ENCODE data around the gene FAM110D.

FAM110D gene

GRCh38 chr1:26200413-26200812, 41.5 kb downstream of the FAM110D start:
- H3K4me3 ChIP-seq (ENCODE audit: control insufficient read depth, low read depth, low read length): no peak overlapping the region
- no peak for DNase-seq (ENCODE audit: low read depth)
- TF ChIP-seq, protein P1, sequence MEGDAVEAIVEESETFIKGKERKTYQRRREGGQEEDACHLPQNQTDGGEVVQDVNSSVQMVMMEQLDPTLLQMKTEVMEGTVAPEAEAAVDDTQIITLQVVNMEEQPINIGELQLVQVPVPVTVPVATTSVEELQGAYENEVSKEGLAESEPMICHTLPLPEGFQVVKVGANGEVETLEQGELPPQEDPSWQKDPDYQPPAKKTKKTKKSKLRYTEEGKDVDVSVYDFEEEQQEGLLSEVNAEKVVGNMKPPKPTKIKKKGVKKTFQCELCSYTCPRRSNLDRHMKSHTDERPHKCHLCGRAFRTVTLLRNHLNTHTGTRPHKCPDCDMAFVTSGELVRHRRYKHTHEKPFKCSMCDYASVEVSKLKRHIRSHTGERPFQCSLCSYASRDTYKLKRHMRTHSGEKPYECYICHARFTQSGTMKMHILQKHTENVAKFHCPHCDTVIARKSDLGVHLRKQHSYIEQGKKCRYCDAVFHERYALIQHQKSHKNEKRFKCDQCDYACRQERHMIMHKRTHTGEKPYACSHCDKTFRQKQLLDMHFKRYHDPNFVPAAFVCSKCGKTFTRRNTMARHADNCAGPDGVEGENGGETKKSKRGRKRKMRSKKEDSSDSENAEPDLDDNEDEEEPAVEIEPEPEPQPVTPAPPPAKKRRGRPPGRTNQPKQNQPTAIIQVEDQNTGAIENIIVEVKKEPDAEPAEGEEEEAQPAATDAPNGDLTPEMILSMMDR (conservative IDR thresholded peaks at IDR 0.05; ENCODE audit: control insufficient read depth, insufficient read depth, low read depth, low read length): no peak

DNA sequence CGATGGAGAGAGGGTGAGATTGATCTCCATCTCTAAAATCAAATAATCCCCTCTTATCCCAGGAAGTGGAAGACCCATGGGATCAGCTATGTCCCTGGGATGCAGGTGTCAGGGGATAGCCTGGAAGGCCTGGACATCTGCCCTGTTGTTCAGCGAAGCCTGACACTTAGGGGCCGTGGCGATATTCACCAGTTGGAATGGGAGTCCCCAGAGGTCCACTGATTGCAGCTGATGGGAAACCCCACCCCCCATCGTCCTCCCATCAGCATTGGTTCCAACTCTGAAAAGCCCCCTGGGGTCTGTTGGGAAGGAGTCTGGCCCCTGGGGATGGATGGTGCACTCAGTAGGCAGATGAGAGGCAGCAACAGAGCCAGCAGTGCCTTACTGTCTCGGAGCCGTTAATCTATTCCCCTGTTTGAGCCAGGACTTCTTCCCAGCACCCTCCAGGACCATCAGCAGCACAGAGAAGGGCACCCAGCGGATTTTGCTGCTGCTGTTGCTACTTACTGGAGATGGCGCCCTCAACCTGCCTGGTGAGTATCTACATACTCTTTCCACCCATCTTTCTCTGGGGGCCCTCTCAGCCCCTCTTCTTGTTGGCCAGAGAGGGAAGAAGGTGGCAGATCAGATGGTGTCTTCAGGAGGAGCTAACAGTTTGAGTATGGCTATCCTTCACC, 44.9 kb downstream of the FAM110D start:
- TF ChIP-seq, protein P1 (conservative IDR thresholded peaks at IDR 0.05; ENCODE audit: control insufficient read depth, insufficient read depth, low read depth, low read length): no peak
- no peak for DNase-seq (ENCODE audit: low read depth)
- H3K4me3 ChIP-seq (ENCODE audit: control insufficient read depth, low read depth, low read length): no peak overlapping the region

GRCh38 chr1:26210147-26210870, 51.4 kb downstream of the FAM110D start:
- H3K4me3 ChIP-seq (ENCODE audit: control insufficient read depth, low read depth, low read length): no peak overlapping the region
- TF ChIP-seq, protein P1 (conservative IDR thresholded peaks at IDR 0.05; ENCODE audit: control insufficient read depth, insufficient read depth, low read depth, low read length): no peak
- no peak for DNase-seq (ENCODE audit: low read depth)

DNA sequence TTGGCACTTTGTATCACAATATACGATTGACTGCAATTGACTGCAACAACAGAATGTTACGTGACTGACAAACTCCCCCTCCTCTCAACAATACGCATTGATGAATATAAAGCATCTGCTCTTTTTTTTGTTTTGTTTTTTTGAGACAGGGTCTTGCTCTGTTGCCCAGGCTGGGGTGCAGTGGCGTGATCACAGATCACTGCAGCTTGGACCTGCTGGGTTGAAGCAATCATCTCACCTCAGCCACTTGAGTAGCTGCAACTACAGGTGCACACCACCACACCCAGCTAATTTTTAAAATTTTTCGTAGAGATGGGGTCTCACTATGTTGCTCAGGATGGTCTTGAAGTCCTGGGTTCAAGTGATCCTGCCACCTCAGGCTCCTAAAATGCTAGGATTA, 53.8 kb downstream of the FAM110D start:
- TF ChIP-seq, protein P1 (conservative IDR thresholded peaks at IDR 0.05; ENCODE audit: control insufficient read depth, insufficient read depth, low read depth, low read length): no peak
- no peak overlapping the region for H3K4me3 ChIP-seq (ENCODE audit: control insufficient read depth, low read depth, low read length)
- no peak for DNase-seq (ENCODE audit: low read depth)

DNA sequence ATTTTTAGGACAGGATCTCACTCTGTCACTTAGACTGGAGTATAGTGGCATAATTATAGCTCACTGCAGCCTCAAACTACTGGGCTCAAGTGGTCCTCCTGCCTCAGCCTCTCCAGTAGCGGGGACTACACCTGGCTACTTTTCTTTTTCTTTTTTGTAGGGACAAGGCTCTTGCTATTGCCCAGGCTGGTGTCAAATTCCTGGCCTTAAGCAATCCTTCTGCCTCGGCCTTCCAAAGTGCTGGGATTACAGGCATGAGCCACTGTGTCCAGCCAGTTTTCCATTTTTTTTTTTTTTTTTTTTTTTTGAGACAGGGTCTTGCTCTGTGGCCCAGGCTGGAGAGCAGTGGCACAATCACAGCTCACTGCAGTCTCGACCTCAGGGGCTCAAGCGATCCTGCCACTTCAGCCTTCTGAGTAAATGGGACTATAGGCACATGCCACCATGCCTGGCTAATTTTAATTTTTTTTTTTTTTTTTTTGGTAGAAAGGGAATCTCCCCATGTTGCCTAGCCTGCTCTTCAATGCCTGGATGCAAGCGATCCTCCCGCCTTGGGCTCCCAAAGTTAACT, 54.5 kb downstream of the FAM110D start:
- TF ChIP-seq, protein P1 (conservative IDR thresholded peaks at IDR 0.05; ENCODE audit: control insufficient read depth, insufficient read depth, low read depth, low read length): no peak
- no peak for DNase-seq (ENCODE audit: low read depth)
- H3K4me3 ChIP-seq (ENCODE audit: control insufficient read depth, low read depth, low read length): no peak overlapping the region

Data from fibroblast of mammary gland (primary cell).